HL-60/S4 treated with phorbol 12-myristate 13-acetate at 8.2 ng/mL for 4 days and 3 days (cell line): Measurements from ENCODE around the gene CYP26B1.

ENCODE experiments used
- in situ Hi-C: fragments of 300-500 bp; cut with MboI; formaldehyde crosslinking; loops from 2 replicates; pipeline ENCODE4 v1.15.0; 2022; ENCODE audit warnings: low sequenced_read_pairs

Gene CYP26B1

GRCh38 chr2:72113847-72114692, 33.6 kb downstream of the CYP26B1 start:
- in situ Hi-C loops: no loop called here

- in situ Hi-C loops: no loop called here
These were observed 34.4 kb downstream of the CYP26B1 start for GRCh38 chr2:72112981-72113846.

GRCh38 chr2:72112401-72112800, 35.3 kb downstream of the CYP26B1 start:
- in situ Hi-C loops: no loop called here

- in situ Hi-C loops: no loop called here
These were observed 36.6 kb downstream of the CYP26B1 start for GRCh38 chr2:72111061-72111460.

GRCh38 chr2:72109904-72110303, 37.8 kb downstream of the CYP26B1 start:
- in situ Hi-C loops: no loop called here

GRCh38 chr2:72109291-72109690, 38.4 kb downstream of the CYP26B1 start:
- in situ Hi-C loops: no loop called here

GRCh38 chr2:72108121-72108520, 39.5 kb downstream of the CYP26B1 start:
- in situ Hi-C loops: no loop called here

- in situ Hi-C loops: no loop called here
These were observed 40.7 kb downstream of the CYP26B1 start for GRCh38 chr2:72106978-72107377.

- in situ Hi-C loops: no loop called here
These were observed 42.7 kb downstream of the CYP26B1 start for GRCh38 chr2:72104821-72105588.

- in situ Hi-C loops: no loop called here
These were observed 44.0 kb downstream of the CYP26B1 start for GRCh38 chr2:72103690-72104089.

GRCh38 chr2:72103161-72103560, 44.5 kb downstream of the CYP26B1 start:
- in situ Hi-C loops: no loop called here

- in situ Hi-C loops: no loop called here
These were observed 48.7 kb downstream of the CYP26B1 start for GRCh38 chr2:72098935-72099334.

GRCh38 chr2:72097276-72097675, 50.4 kb downstream of the CYP26B1 start:
- in situ Hi-C loops: no loop called here

- in situ Hi-C loops: no loop called here
These were observed 51.5 kb downstream of the CYP26B1 start for GRCh38 chr2:72096181-72096580.

GRCh38 chr2:72095364-72095763, 52.3 kb downstream of the CYP26B1 start:
- in situ Hi-C loops: no loop called here

- in situ Hi-C loops: no loop called here
These were observed 53.0 kb downstream of the CYP26B1 start for GRCh38 chr2:72094701-72095100.

GRCh38 chr2:72092111-72092510, 55.6 kb downstream of the CYP26B1 start:
- in situ Hi-C loops: no loop called here

GRCh38 chr2:72090781-72091482, 56.7 kb downstream of the CYP26B1 start:
- in situ Hi-C loops: no loop called here

- in situ Hi-C loops: no loop called here
These were observed 57.4 kb downstream of the CYP26B1 start for GRCh38 chr2:72090271-72090720.

GRCh38 chr2:72089537-72089936, 58.1 kb downstream of the CYP26B1 start:
- in situ Hi-C loops: no loop called here
